GM12878 (cell line): ENCODE results near the gene ABHD17A. TPM values are rescaled to one million over a fixed set of nuclear protein-coding genes. Genes with fewer than 3 reads are reported as not detected.
A peak's percentile ranks its signal among the peaks of the same experiment; 100 is the strongest.

Experiments
- BACH1 ChIP-seq: fragments of 450-650 bp; IDR thresholded peaks from 2 replicates; pipeline ENCODE4 v1.6.1; 2017; ENCODE audit warnings: mild to moderate bottlenecking, borderline replicate concordance
- CHD4 ChIP-seq: fragments of 200-600 bp; sonication (generic); IDR thresholded peaks from 2 replicates; pipeline ENCODE4 v1.6.1; 2016; ENCODE audit warnings: mild to moderate bottlenecking
- CREB1 ChIP-seq: IDR thresholded peaks from 2 replicates; pipeline ENCODE4 v1.6.1; 2012; ENCODE audit warnings: low read depth, mild to moderate bottlenecking, inconsistent platforms
- FOS ChIP-seq: IDR thresholded peaks from 3 replicates; pipeline ENCODE4 v1.6.1; 2011; ENCODE audit warnings: borderline replicate concordance; ENCODE audit not compliant: insufficient read length; ENCODE audit errors: extremely low read depth
- FOXK2 ChIP-seq: fragments of 450-650 bp; IDR thresholded peaks from 2 replicates; pipeline ENCODE4 v1.6.1; 2017; ENCODE audit warnings: mild to moderate bottlenecking, moderate library complexity
- NR2C2 ChIP-seq: IDR thresholded peaks from 2 replicates; pipeline ENCODE4 v1.6.1; 2011; ENCODE audit warnings: borderline replicate concordance, low read depth; ENCODE audit not compliant: control insufficient read depth, insufficient read length
- POLR2A ChIP-seq: IDR thresholded peaks from 2 replicates; pipeline ENCODE4 v1.6.1; 2011; ENCODE audit warnings: low read depth, mild to moderate bottlenecking, low read length
- POLR2AphosphoS5 ChIP-seq: IDR thresholded peaks from 2 replicates; pipeline ENCODE4 v1.6.1; 2011; ENCODE audit warnings: mild to moderate bottlenecking, low read length, inconsistent platforms
- POU2F2 ChIP-seq: IDR thresholded peaks from 3 replicates; pipeline ENCODE4 v1.6.1; 2011; ENCODE audit warnings: low read depth, mild to moderate bottlenecking, low read length, borderline replicate concordance
- RAD21 ChIP-seq: IDR thresholded peaks from 2 replicates; pipeline ENCODE4 v1.6.1; 2011; ENCODE audit warnings: mild to moderate bottlenecking, low read depth, low read length, moderate library complexity; ENCODE audit not compliant: insufficient read depth
- REST ChIP-seq: IDR thresholded peaks from 2 replicates; pipeline ENCODE4 v1.6.1; 2012; ENCODE audit warnings: mild to moderate bottlenecking, low read depth, low read length
- SIX5 ChIP-seq: IDR thresholded peaks from 2 replicates; pipeline ENCODE4 v1.6.1; 2011; ENCODE audit warnings: mild to moderate bottlenecking, low read depth, low read length, moderate library complexity; ENCODE audit not compliant: severe bottlenecking
- SMARCA5 ChIP-seq: fragments of 450-650 bp; IDR thresholded peaks from 2 replicates; pipeline ENCODE4 v1.6.1; 2017; ENCODE audit warnings: mild to moderate bottlenecking
- SMC3 ChIP-seq: IDR thresholded peaks from 2 replicates; pipeline ENCODE4 v1.6.1; 2011; ENCODE audit warnings: low read length, improper control_type of control experiment, borderline replicate concordance
- SREBF2 ChIP-seq: IDR thresholded peaks from 2 replicates; pipeline ENCODE4 v1.6.1; 2012; ENCODE audit warnings: mild to moderate bottlenecking, low read length
- USF1 ChIP-seq: IDR thresholded peaks from 2 replicates; pipeline ENCODE4 v1.6.1; 2011; ENCODE audit warnings: borderline replicate concordance, low read depth, mild to moderate bottlenecking, moderate library complexity, mixed read lengths, low read length; ENCODE audit not compliant: insufficient read depth; ENCODE audit errors: extremely low read length
- ZBTB11 ChIP-seq: fragments of 450-650 bp; formaldehyde crosslinking; IDR thresholded peaks from 2 replicates; pipeline ENCODE4 v1.5.0; 2022; ENCODE audit warnings: mild to moderate bottlenecking, missing genetic modification characterization
- ZNF687 ChIP-seq: fragments of 450-650 bp; IDR thresholded peaks from 2 replicates; pipeline ENCODE4 v1.6.1; 2017; ENCODE audit warnings: mild to moderate bottlenecking, moderate library complexity
- polyA plus RNA-seq, 11 experiments: library from polyadenylated mRNA; depleted of rRNA in 4 of 11; unstranded in 6 of 11; stranded (reverse) in 5 of 11; fragments of >200 nt; fragmentation: Nextera tagmentation in 4 of 11; fragmentation: Illumina TruSeq in 1 of 11; extraction: Ambion mirVana in 4 of 11; extraction: Trizol in 1 of 11; gene quantifications; 1 replicate in 1 of 11; 2 replicates in 10 of 11; pipeline versions ENCODE4 v1.2.1 to v1.2.3, GENCODE V29; 2011 to 2016; ENCODE audit warnings: inconsistent platforms in 2 of 11, missing spikeins in 2 of 11, low read depth in 1 of 11
- total RNA-seq, 4 experiments: library from RNA; depleted of rRNA in 3 of 4; stranded (reverse); fragments of >200 nt in 3 of 4; fragmentation: Illumina TruSeq in 1 of 4; extraction: Trizol in 1 of 4; gene quantifications; 2 replicates each; pipeline versions ENCODE4 v1.2.1 to v1.2.3, GENCODE V29; 2013 to 2021

ABHD17A gene
- total and polyA plus RNA-seq, 10 of the 15 experiments (the other 5 are each of a cell fraction or from before 2014, with no cell fraction given) = 0.13 to 126 (median 28.8) TPM; not detected in 1

- no peak for TF ChIP-seq SREBF2
- TF ChIP-seq REST = no peak
- TF ChIP-seq FOXK2 = no peak
- no peak for TF ChIP-seq POU2F2
- TF ChIP-seq SIX5 = no peak
- peak; percentile 89 for TF ChIP-seq RAD21
- 0 out of 2 replicates have a peak, but pooled peaks have one; percentile 31 for TF ChIP-seq CREB1
- TF ChIP-seq POLR2AphosphoS5 = no peak
- TF ChIP-seq BACH1 = no peak
- TF ChIP-seq CHD4 = no peak
- TF ChIP-seq SMC3 = peak; percentile 65; the same call in 1 of the 2 replicates
- no peak for TF ChIP-seq FOS
- TF ChIP-seq SMARCA5 = peak; percentile 76; the same call in 1 of the 2 replicates
- no peak for TF ChIP-seq ZNF687
- no peak for TF ChIP-seq ZBTB11 (CRISPR knock-in tag)
- TF ChIP-seq NR2C2 = no peak
- no peak for TF ChIP-seq POLR2A
- no peak for TF ChIP-seq USF1
These were observed 43.9 kb upstream of the ABHD17A start (continued) for GRCh38 chr19:1929021-1929742.
